LNCaP clone FGC (cell line): ENCODE measurements around the gene SLC18A2.
"Not testable (repeated sequence)": the region's sequence is repeated elsewhere in the genome, so short reads cannot be mapped to it uniquely, and the experiment has no call there.

Source experiments
- DNase-seq: peaks from one replicate; pipeline ENCODE4 v3.0.0-alpha.2; 2011; ENCODE audit warnings: low read depth
- H3K4me3 ChIP-seq: 2 replicates; pipeline ENCODE4 v1.5.1; 2011; ENCODE audit warnings: mild to moderate bottlenecking, low read depth, low read length, control low read depth
- CTCF ChIP-seq: IDR thresholded peaks from 2 replicates; pipeline ENCODE4 v1.5.1; 2012; ENCODE audit warnings: mild to moderate bottlenecking; ENCODE audit not compliant: control insufficient read depth, insufficient read depth; ENCODE audit errors: extremely low read depth

SLC18A2 gene

GRCh38 chr10:117284716-117285494, 44.0 kb downstream of the SLC18A2 start:
- no peak for TF ChIP-seq CTCF
- no peak for DNase-seq
- no peak overlapping the region for H3K4me3 ChIP-seq

- H3K4me3 ChIP-seq, DNase-seq: not testable (repeated sequence)
Observed at GRCh38 chr10:117290872-117291271, 50.0 kb downstream of the SLC18A2 start.

- no peak overlapping the region for H3K4me3 ChIP-seq
- TF ChIP-seq CTCF: no peak
- DNase-seq: no peak
Observed at GRCh38 chr10:117294039-117294645, 53.2 kb downstream of the SLC18A2 start.

- no peak overlapping the region for H3K4me3 ChIP-seq
- TF ChIP-seq CTCF: no peak
- no peak for DNase-seq
Observed at GRCh38 chr10:117294735-117295134, 53.8 kb downstream of the SLC18A2 start.

GRCh38 chr10:117298219-117298618, 57.3 kb downstream of the SLC18A2 start:
- no peak for DNase-seq
- H3K4me3 ChIP-seq: no peak overlapping the region
- TF ChIP-seq CTCF: no peak

GRCh38 chr10:117299435-117299834, 58.5 kb downstream of the SLC18A2 start:
- TF ChIP-seq CTCF: no peak
- H3K4me3 ChIP-seq: no peak overlapping the region
- no peak for DNase-seq

GRCh38 chr10:117300671-117301070, 59.8 kb downstream of the SLC18A2 start:
- no peak for DNase-seq
- H3K4me3 ChIP-seq: no peak overlapping the region
- TF ChIP-seq CTCF: no peak

GRCh38 chr10:117303451-117303850, 62.5 kb downstream of the SLC18A2 start:
- not testable (repeated sequence) for H3K4me3 ChIP-seq, DNase-seq
